Activated T-cell treated with anti-CD3 and anti-CD28 coated beads, Interleukin-2, amount 50 U/mL, for 1 hour (primary cell): Measurements from ENCODE around the gene ABCG4.
"Not testable (repeated sequence)": the region's sequence is repeated elsewhere in the genome, so short reads cannot be mapped to it uniquely, and the experiment has no call there.

Experiments
- DNase-seq: peaks from one replicate; pipeline ENCODE4 v3.0.0-alpha.2; 2020

Gene ABCG4

GRCh38 chr11:119149018-119149785 is at the start of gene ABCG4:
ABCG4 (plus strand) TSS chr11:119149052; CDS start chr11:119149966, 914 bp downstream.
- DNase-seq = peak; percentile 49

- DNase-seq = no peak
Measured at GRCh38 chr11:119099711-119100110, 49.1 kb upstream of the ABCG4 start.

DNA sequence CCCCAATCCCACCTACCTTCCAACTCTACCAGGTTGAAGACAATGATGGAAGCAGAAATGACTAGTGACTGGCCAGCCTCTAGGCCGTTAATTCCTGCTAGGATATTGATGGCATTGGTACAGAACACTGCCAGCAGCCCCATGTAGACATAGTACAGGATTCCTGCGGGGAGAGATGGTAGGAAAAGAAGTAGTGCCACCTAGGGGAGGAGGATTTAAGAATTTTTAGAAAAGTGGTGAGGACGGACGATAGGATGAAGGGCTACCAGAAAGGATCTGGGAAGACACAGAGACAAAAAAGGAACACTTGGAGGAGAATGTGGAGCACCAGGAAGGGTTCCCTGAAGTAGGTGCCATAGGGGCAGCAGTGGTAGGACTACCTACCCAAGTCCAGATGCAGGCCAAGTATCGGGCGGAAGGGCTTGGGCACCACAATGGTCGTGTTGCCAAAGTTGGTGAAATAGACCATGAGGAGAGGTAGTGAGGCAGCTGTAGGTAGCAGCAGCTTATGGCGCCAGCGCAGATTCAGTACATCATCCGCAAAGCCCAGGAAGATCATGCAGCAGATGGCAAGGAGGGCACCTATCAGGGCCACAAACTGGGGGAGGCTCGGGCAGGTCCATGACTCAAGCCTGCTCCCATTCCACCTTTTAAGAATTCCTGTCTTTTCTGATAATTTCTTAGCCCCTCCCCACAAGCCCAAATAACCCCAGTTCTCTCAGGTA is 48.4 kb upstream of the ABCG4 start:
- no peak for DNase-seq

GRCh38 chr11:119100994-119101758 is 47.7 kb upstream of the ABCG4 start:
- no peak for DNase-seq

- DNase-seq = peak; percentile 80
Measured at GRCh38 chr11:119101759-119102423, 47.0 kb upstream of the ABCG4 start, which contains the start of gene DPAGT1. DPAGT1 (minus strand) TSS chr11:119101853; CDS start chr11:119101655, 198 bp downstream.

- not testable (repeated sequence) for DNase-seq
Measured at GRCh38 chr11:119103161-119103664, 45.6 kb upstream of the ABCG4 start.

DNA sequence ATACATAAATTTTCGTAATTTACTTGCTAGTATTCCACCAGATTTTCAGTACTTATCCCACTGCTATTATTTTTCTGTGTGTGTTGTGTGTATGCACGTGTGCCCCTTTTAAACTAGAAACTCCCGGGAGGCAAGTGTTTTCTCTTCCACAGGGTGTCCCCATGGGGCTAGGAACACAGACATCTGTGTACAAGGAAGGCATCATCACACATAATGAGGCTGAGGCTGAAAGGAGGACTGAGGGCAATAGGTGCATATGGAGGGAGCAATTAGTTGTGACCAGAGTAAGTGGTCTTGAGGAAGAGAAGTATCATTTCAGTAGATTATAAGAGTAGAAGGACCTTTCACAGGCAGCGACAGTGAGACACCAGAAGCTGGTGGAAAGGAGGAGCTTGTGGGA is 45.1 kb upstream of the ABCG4 start:
- no peak for DNase-seq

DNA sequence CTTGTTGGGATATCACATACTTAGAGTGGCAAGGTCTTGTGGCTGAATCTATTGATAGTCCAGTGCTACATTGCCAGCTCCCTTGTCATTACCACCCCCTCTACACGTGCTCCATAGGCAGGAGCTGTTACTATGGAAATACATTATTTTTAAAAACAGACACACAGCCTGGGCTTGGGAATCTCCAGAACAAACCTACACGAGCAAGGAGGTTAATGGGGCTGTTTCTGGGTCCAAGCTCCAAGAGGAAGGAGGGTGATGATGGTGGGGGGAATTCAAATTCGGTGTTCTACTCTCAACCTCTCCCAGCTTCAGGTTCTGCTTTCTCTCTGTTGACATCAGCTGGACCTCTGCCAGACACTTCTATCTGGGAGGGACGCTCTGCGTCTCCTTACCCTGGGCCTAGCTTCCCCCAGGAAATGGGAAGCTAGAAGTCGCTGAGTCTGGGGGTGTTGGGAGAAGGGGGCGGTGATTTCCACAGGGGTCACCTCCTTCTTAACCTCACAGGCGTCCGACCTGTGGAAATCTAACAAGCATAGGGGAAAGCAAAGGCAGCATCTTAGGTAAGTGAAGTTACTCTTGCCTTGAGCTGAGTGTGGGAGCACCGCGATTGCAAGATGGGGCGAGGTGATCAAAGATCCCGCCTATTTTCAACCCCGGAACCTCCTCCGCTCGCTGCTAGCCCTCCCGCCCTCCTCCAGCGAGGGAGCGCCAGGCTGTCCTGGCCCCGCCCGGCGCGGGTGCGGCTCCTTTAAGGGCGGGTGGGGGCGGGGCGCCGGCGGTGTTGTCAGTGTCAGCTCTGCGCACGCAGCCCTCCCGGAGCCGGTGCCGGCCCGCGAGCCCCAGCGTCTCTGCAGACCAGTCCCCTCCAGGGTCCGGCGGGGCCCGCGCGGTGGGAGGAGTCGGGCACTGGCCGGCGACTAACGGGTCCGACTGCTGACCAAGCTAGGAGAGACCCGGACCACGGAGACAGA is 42.0 kb upstream of the ABCG4 start, which contains the start of gene C2CD2L:
C2CD2L (plus strand) TSS at position 781 of the 974 bp plus-strand sequence. CDS start 398 bp downstream, outside the sequence.
- peak; percentile 87 for DNase-seq

GRCh38 chr11:119107538-119108145 is 41.2 kb upstream of the ABCG4 start:
- DNase-seq = peak; percentile 34

- DNase-seq = no peak
Measured at GRCh38 chr11:119108146-119108856, 40.6 kb upstream of the ABCG4 start.

DNA sequence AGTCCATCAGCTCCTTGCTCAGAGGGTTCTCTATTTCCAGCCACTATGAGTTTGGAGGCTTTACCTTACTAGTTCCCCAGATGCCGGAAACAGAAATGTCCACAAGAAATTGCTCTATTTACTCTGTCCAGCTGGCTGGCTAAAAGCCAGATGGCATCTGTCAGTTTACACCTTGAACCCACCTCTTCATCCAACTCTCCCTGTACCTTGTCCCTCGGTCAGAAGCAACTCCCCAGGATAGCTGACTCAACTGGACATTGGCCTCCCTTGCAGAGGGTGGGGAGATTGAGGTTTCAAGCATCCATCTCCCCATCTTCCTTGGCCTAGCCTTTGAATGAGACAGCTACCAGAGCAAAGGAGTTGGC is 40.0 kb upstream of the ABCG4 start:
- DNase-seq = no peak

- no peak for DNase-seq
Measured at GRCh38 chr11:119109843-119110242, 39.0 kb upstream of the ABCG4 start.

- DNase-seq = no peak
Measured at GRCh38 chr11:119110439-119110838, 38.4 kb upstream of the ABCG4 start.

DNA sequence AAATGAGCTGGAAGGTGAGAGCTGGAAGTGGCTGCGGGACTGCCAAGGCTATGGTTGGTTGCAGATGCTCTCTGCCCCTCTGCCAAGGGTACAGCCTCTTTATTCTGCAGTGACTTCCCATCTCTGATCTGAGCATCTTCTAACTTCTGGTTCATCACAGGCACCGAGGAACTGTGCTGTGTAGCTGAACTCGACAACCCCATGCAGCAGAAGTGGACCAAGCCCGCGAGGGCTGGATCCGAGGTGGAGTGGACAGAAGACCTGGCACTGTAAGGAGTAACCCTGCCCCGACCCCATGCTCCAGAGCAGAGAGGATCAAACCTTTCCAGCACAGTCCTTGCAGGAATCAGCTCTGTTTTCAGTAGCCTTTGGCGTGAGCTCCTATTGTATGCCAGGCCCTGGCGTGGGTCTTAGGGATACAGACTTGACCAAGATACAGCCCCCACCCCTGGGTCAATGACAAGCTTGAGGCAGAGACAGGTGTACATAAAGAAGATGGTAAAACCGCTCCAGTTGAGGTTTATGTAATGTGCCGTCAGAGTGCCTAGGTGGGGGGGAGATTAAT is 37.4 kb upstream of the ABCG4 start:
- no peak for DNase-seq

- no peak for DNase-seq
Measured at GRCh38 chr11:119112314-119113020, 36.4 kb upstream of the ABCG4 start.

GRCh38 chr11:119113716-119114115 is 35.1 kb upstream of the ABCG4 start:
- DNase-seq = no peak

DNA sequence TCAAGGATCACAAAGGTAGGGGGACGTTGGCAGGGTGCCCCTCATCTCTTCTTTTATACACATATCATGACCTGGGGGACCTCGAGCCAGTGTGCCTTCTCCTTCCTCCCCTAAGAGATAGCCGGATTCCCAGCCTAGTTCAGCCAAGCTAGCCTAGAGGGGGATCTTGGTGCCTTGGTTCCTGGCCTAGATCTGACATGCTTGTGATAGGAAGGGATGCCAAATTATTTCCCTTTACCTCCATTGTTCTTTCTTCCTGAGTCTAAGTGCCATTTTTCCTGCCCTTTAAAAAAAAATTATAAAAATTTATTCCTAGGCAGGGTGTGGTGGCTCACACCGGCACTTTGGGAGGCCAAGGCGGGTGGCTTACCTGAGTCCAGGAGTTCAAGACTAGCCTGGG is 34.5 kb upstream of the ABCG4 start:
- DNase-seq = no peak

- DNase-seq = no peak
Measured at GRCh38 chr11:119115484-119116234, 33.2 kb upstream of the ABCG4 start.
